ENCODE data around the gene CBLN4. TPM values are rescaled to one million over a fixed set of nuclear protein-coding genes. Genes with fewer than 3 reads are reported as not detected.

CBLN4 gene
- polyA plus RNA-seq, 1 donor from 2014 or later = 0.14 TPM

- no peaks in the 10 kb centered on the region for H3K27me3 ChIP-seq (ENCODE audit: insufficient read depth, low read depth, low read length)
- no peak overlapping the region for H3K27ac ChIP-seq (ENCODE audit: low read length)
- no peaks in the 10 kb centered on the region for H3K36me3 ChIP-seq (ENCODE audit: insufficient read depth, low read length)
- no peak for TF ChIP-seq MXI1 (conservative IDR thresholded peaks at IDR 0.05; ENCODE audit: poor library complexity, severe bottlenecking)
- no peak for TF ChIP-seq SMC3 (conservative IDR thresholded peaks at IDR 0.05; ENCODE audit: poor library complexity)
- TF ChIP-seq POLR2AphosphoS5 (IDR thresholded peaks at IDR 0.05) = no peak
- TF ChIP-seq CTCF (IDR thresholded peaks at IDR 0.05; ENCODE audit: poor library complexity, severe bottlenecking) = no peak
- TF ChIP-seq TAF1 (IDR thresholded peaks at IDR 0.05; ENCODE audit: low read depth) = no peak
- no peak for TF ChIP-seq RAD21 (conservative IDR thresholded peaks at IDR 0.05)
- no peak for TF ChIP-seq EZH2 (IDR thresholded peaks at IDR 0.05; ENCODE audit: borderline replicate concordance, insufficient read depth, low read length, poor library complexity, severe bottlenecking)
- no peak for TF ChIP-seq EP300 (conservative IDR thresholded peaks at IDR 0.05; ENCODE audit: poor library complexity, severe bottlenecking)
- TF ChIP-seq REST (IDR thresholded peaks at IDR 0.05; ENCODE audit: borderline replicate concordance) = no peak
- no peaks in the 10 kb centered on the region for H3F3A ChIP-seq (ENCODE audit: insufficient read depth, low read length, poor library complexity, severe bottlenecking)
- H4K20me1 ChIP-seq (ENCODE audit: insufficient read depth) = no peaks in the 10 kb centered on the region
- no peak overlapping the region for H3K4me3 ChIP-seq (ENCODE audit: low read length)
- H2AFZ ChIP-seq (ENCODE audit: low read depth, low read length) = no peak overlapping the region
- H3K4me2 ChIP-seq (ENCODE audit: low read length) = no peak overlapping the region
- no peaks in the 10 kb centered on the region for H3K9me2 ChIP-seq (ENCODE audit: insufficient read depth, low read length)
- H3K9ac ChIP-seq (ENCODE audit: low read length) = no peak overlapping the region
- H3K9me3 ChIP-seq (ENCODE audit: low read length) = no peaks in the 10 kb centered on the region
- H3K79me2 ChIP-seq (replicated peaks; ENCODE audit: insufficient read depth, low read length) = no peaks in the 10 kb centered on the region
These were observed 26.9 kb upstream of the CBLN4 start for GRCh38 chr20:56032251-56032650.

- no peaks in the 10 kb centered on the region for H3K27me3 ChIP-seq (ENCODE audit: insufficient read depth, low read depth, low read length)
- H3K4me3 ChIP-seq (ENCODE audit: low read length) = no peak overlapping the region
- no peak overlapping the region for H3K4me2 ChIP-seq (ENCODE audit: low read length)
- TF ChIP-seq EZH2 (IDR thresholded peaks at IDR 0.05; ENCODE audit: borderline replicate concordance, insufficient read depth, low read length, poor library complexity, severe bottlenecking) (no peak), SMC3 (conservative IDR thresholded peaks at IDR 0.05; ENCODE audit: poor library complexity) (no peak), POLR2AphosphoS5 (IDR thresholded peaks at IDR 0.05) (no peak), CTCF (IDR thresholded peaks at IDR 0.05; ENCODE audit: poor library complexity, severe bottlenecking) (no peak), MXI1 (conservative IDR thresholded peaks at IDR 0.05; ENCODE audit: poor library complexity, severe bottlenecking) (no peak), TAF1 (IDR thresholded peaks at IDR 0.05; ENCODE audit: low read depth) (no peak), RAD21 (conservative IDR thresholded peaks at IDR 0.05) (no peak)
- H3K9me3 ChIP-seq (ENCODE audit: low read length) = no peaks in the 10 kb centered on the region
- H4K20me1 ChIP-seq (ENCODE audit: insufficient read depth) = no peaks in the 10 kb centered on the region
- H3K9me2 ChIP-seq (ENCODE audit: insufficient read depth, low read length) = no peaks in the 10 kb centered on the region
- no peak overlapping the region for H2AFZ ChIP-seq (ENCODE audit: low read depth, low read length)
- H3K27ac ChIP-seq (ENCODE audit: low read length) = no peak overlapping the region
- no peak overlapping the region for H3K9ac ChIP-seq (ENCODE audit: low read length)
- no peaks in the 10 kb centered on the region for H3K79me2 ChIP-seq (replicated peaks; ENCODE audit: insufficient read depth, low read length)
- H3K36me3 ChIP-seq (ENCODE audit: insufficient read depth, low read length) = no peaks in the 10 kb centered on the region
- H3F3A ChIP-seq (ENCODE audit: insufficient read depth, low read length, poor library complexity, severe bottlenecking) = no peaks in the 10 kb centered on the region
These were observed 13.4 kb upstream of the CBLN4 start for GRCh38 chr20:56018716-56019115.

Data from neural cell (in vitro differentiated cells).